ENCODE measurements around the gene CEP89.
"Not testable (repeated sequence)": the region's sequence is repeated elsewhere in the genome, so short reads cannot be mapped to it uniquely, and the experiment has no call there.

CEP89 gene

GRCh38 chr19:32890326-32890725, 81.4 kb downstream of the CEP89 start:
- no peak for DNase-seq

GRCh38 chr19:32889137-32889934, 82.4 kb downstream of the CEP89 start:
- no peak for DNase-seq

- DNase-seq = no peak
Measured at GRCh38 chr19:32887572-32888215, 84.1 kb downstream of the CEP89 start.

- DNase-seq = no peak
Measured at GRCh38 chr19:32886241-32886640, 85.5 kb downstream of the CEP89 start.

- not testable (repeated sequence) for DNase-seq
Measured at GRCh38 chr19:32885255-32885654, 86.5 kb downstream of the CEP89 start.

- no peak for DNase-seq
Measured at GRCh38 chr19:32881766-32882165, 90.0 kb downstream of the CEP89 start.

- no peak for DNase-seq
Measured at GRCh38 chr19:32880622-32881021, 91.1 kb downstream of the CEP89 start.

- no peak for DNase-seq
Measured at GRCh38 chr19:32879741-32880140, 92.0 kb downstream of the CEP89 start.

- DNase-seq = no peak
Measured at GRCh38 chr19:32878988-32879387, 92.8 kb downstream of the CEP89 start.

- no peak for DNase-seq
Measured at GRCh38 chr19:32877977-32878745, 93.6 kb downstream of the CEP89 start.

GRCh38 chr19:32877323-32877912, 94.3 kb downstream of the CEP89 start:
- no peak for DNase-seq

- no peak for DNase-seq
Measured at GRCh38 chr19:32876919-32877285, 94.9 kb downstream of the CEP89 start.

- DNase-seq = no peak
Measured at GRCh38 chr19:32876236-32876918, 95.4 kb downstream of the CEP89 start.

GRCh38 chr19:32875428-32875827, 96.3 kb downstream of the CEP89 start:
- no peak for DNase-seq

- DNase-seq = no peak
Measured at GRCh38 chr19:32874605-32875004, 97.2 kb downstream of the CEP89 start.

- DNase-seq = no peak
Measured at GRCh38 chr19:32873247-32873959, 98.4 kb downstream of the CEP89 start.

- no peak for DNase-seq
Measured at GRCh38 chr19:32872391-32872790, 99.4 kb downstream of the CEP89 start.

GRCh38 chr19:32870981-32871451, 100.7 kb downstream of the CEP89 start:
- no peak for DNase-seq

- no peak for DNase-seq
Measured at GRCh38 chr19:32869966-32870573, 101.7 kb downstream of the CEP89 start.

- no peak for DNase-seq
Measured at GRCh38 chr19:32869369-32869965, 102.3 kb downstream of the CEP89 start, which contains the start of gene SLC7A9. Gene SLC7A9, minus strand, starts transcription at chr19:32869767. Its CDS starts 1,233 bp downstream, at chr19:32868534.
